HEK293 (cell line): ENCODE results near the gene NHLRC1.

Experiments used
- CTCF ChIA-PET: fragments of 350-600 bp; formaldehyde crosslinking; extraction: SDS; loops from one replicate; lab custom pipeline; 2021; ENCODE audit warnings: antibody characterized with exemption; lab: Yijun Ruan, JAX
- POLR2A ChIA-PET: fragments of 300-600 bp; formaldehyde crosslinking; extraction: SDS; loops from one replicate; lab custom pipeline; 2020; ENCODE audit warnings: antibody characterized with exemption, inconsistent platforms; lab: Yijun Ruan, JAX
- H3K27ac ChIP-seq: fragments of 200-500 bp; sonication (Bioruptor generic); 2 replicates; pipeline ENCODE4 v1.5.1; 2014; ENCODE audit warnings: low read depth, low read length, control low read depth, inconsistent platforms; ENCODE audit errors: extremely low read depth
- H3K36me3 ChIP-seq, 2 experiments: fragments of 200-500 bp in 1 of 2; sonication (Bioruptor generic) in 1 of 2; 1 replicate in 1 of 2; 2 replicates in 1 of 2; pipeline ENCODE4 v1.5.1; 2014 to 2017; ENCODE audit warnings: inconsistent platforms in 2 of 2, low read length in 2 of 2; ENCODE audit not compliant: control insufficient read depth in 2 of 2, insufficient read depth in 1 of 2
- H3K4me1 ChIP-seq: fragments of 200-500 bp; sonication (Bioruptor generic); 2 replicates; pipeline ENCODE4 v1.5.1; 2014; ENCODE audit warnings: mild to moderate bottlenecking, low read length, inconsistent platforms; ENCODE audit not compliant: control insufficient read depth, insufficient read depth
- H3K4me3 ChIP-seq: 2 replicates; pipeline ENCODE4 v1.5.1; 2011; ENCODE audit warnings: low read depth, mild to moderate bottlenecking, control low read depth, low read length, moderate library complexity
- H3K9me3 ChIP-seq: fragments of 200-500 bp; sonication (Bioruptor generic); 2 replicates; pipeline ENCODE4 v1.5.1; 2014; ENCODE audit warnings: low read depth, low read length, inconsistent platforms; ENCODE audit not compliant: control insufficient read depth, insufficient read depth
- BCL11A ChIP-seq: fragments of 450-650 bp; formaldehyde crosslinking; IDR thresholded peaks from 2 replicates; pipeline ENCODE4 v1.5.1; 2016; ENCODE audit warnings: low read depth, missing biosample characterization, missing genetic modification characterization
- HOXD13 ChIP-seq: sonication (generic); formaldehyde crosslinking; IDR thresholded peaks from 2 replicates; pipeline ENCODE4 v1.8.0; 2022; ENCODE audit warnings: missing genetic modification reagents, borderline replicate concordance
- KLF1 ChIP-seq: fragments of 450-650 bp; formaldehyde crosslinking; IDR thresholded peaks from 2 replicates; pipeline ENCODE4 v1.5.1; 2016; ENCODE audit warnings: missing biosample characterization, missing genetic modification characterization
- MYNN ChIP-seq: fragments of 450-650 bp; formaldehyde crosslinking; IDR thresholded peaks from 2 replicates; pipeline ENCODE4 v1.5.1; 2016; ENCODE audit warnings: missing biosample characterization, missing genetic modification characterization, borderline replicate concordance
- REPIN1 ChIP-seq: fragments of 450-650 bp; formaldehyde crosslinking; IDR thresholded peaks from 2 replicates; pipeline ENCODE4 v1.5.1; 2017; ENCODE audit warnings: missing biosample characterization, missing genetic modification characterization, low read depth
- ZBTB20 ChIP-seq: fragments of 450-650 bp; formaldehyde crosslinking; IDR thresholded peaks from 2 replicates; pipeline ENCODE4 v1.5.1; 2016; ENCODE audit warnings: missing biosample characterization, missing genetic modification characterization
- ZBTB48 ChIP-seq: fragments of 450-650 bp; formaldehyde crosslinking; IDR thresholded peaks from 2 replicates; pipeline ENCODE4 v1.5.1; 2016; ENCODE audit warnings: missing biosample characterization, missing genetic modification characterization
- ZNF10 ChIP-seq: fragments of 450-650 bp; formaldehyde crosslinking; IDR thresholded peaks from 2 replicates; pipeline ENCODE4 v1.5.1; 2017; ENCODE audit warnings: missing biosample characterization, missing genetic modification characterization
- ZNF121 ChIP-seq: fragments of 450-650 bp; formaldehyde crosslinking; IDR thresholded peaks from 2 replicates; pipeline ENCODE4 v1.5.1; 2016; ENCODE audit warnings: missing biosample characterization, missing genetic modification characterization
- ZNF2 ChIP-seq: fragments of 450-650 bp; formaldehyde crosslinking; IDR thresholded peaks from 2 replicates; pipeline ENCODE4 v1.5.1; 2016; ENCODE audit warnings: missing biosample characterization, missing genetic modification characterization
- ZNF239 ChIP-seq: fragments of 450-650 bp; formaldehyde crosslinking; IDR thresholded peaks from 2 replicates; pipeline ENCODE4 v1.5.1; 2016; ENCODE audit warnings: missing biosample characterization, missing genetic modification characterization
- ZNF391 ChIP-seq: fragments of 450-650 bp; formaldehyde crosslinking; IDR thresholded peaks from 2 replicates; pipeline ENCODE4 v1.5.1; 2016; ENCODE audit warnings: low read depth, missing biosample characterization, missing genetic modification characterization, borderline replicate concordance
- ZNF473 ChIP-seq: fragments of 450-650 bp; formaldehyde crosslinking; IDR thresholded peaks from 2 replicates; pipeline ENCODE4 v1.5.1; 2017; ENCODE audit warnings: missing biosample characterization, missing genetic modification characterization
- ZNF549 ChIP-seq: fragments of 450-650 bp; IDR thresholded peaks from 2 replicates; pipeline ENCODE4 v1.5.1; 2018; ENCODE audit warnings: missing biosample characterization, missing genetic modification characterization, mild to moderate bottlenecking, inconsistent platforms, moderate library complexity
- ZNF560 ChIP-seq: fragments of 450-650 bp; formaldehyde crosslinking; IDR thresholded peaks from 2 replicates; pipeline ENCODE4 v1.5.1; 2017; ENCODE audit warnings: missing biosample characterization, missing genetic modification characterization, borderline replicate concordance
- ZNF654 ChIP-seq: fragments of 450-650 bp; formaldehyde crosslinking; IDR thresholded peaks from 2 replicates; pipeline ENCODE4 v1.5.1; 2016; ENCODE audit warnings: low read depth, missing biosample characterization, missing genetic modification characterization
- TF ChIP-seq, protein P1 (sequence below): fragments of 450-650 bp; formaldehyde crosslinking; IDR thresholded peaks from 2 replicates; pipeline ENCODE4 v1.5.1; 2017; ENCODE audit warnings: missing biosample characterization, missing genetic modification characterization
- TF ChIP-seq, protein P2 (sequence below): fragments of 450-650 bp; formaldehyde crosslinking; IDR thresholded peaks from 2 replicates; pipeline ENCODE4 v1.5.1; 2016; ENCODE audit warnings: missing biosample characterization, missing genetic modification characterization, borderline replicate concordance
- TF ChIP-seq, protein P3 (sequence below): fragments of 450-650 bp; formaldehyde crosslinking; IDR thresholded peaks from 2 replicates; pipeline ENCODE4 v1.5.1; 2016; ENCODE audit warnings: missing biosample characterization, missing genetic modification characterization
- TF ChIP-seq, protein P4 (sequence below): fragments of 450-650 bp; formaldehyde crosslinking; IDR thresholded peaks from 2 replicates; pipeline ENCODE4 v1.5.0; 2017; ENCODE audit warnings: missing biosample characterization, missing genetic modification characterization, borderline replicate concordance

NHLRC1 gene

GRCh38 chr6:18070486-18070885 lies 52.0 kb downstream of the NHLRC1 start:
- Histone ChIP-seq H3K4me3 (no peak overlapping the region), H3K4me1 (no peaks in the 10 kb centered on the region)
- CTCF ChIA-PET = no interaction called here
- no peak for TF ChIP-seq ZNF121
- TF ChIP-seq ZNF391 (tag by site-specific recombination) = no peak
- TF ChIP-seq BCL11A = no peak
- TF ChIP-seq, protein P1, sequence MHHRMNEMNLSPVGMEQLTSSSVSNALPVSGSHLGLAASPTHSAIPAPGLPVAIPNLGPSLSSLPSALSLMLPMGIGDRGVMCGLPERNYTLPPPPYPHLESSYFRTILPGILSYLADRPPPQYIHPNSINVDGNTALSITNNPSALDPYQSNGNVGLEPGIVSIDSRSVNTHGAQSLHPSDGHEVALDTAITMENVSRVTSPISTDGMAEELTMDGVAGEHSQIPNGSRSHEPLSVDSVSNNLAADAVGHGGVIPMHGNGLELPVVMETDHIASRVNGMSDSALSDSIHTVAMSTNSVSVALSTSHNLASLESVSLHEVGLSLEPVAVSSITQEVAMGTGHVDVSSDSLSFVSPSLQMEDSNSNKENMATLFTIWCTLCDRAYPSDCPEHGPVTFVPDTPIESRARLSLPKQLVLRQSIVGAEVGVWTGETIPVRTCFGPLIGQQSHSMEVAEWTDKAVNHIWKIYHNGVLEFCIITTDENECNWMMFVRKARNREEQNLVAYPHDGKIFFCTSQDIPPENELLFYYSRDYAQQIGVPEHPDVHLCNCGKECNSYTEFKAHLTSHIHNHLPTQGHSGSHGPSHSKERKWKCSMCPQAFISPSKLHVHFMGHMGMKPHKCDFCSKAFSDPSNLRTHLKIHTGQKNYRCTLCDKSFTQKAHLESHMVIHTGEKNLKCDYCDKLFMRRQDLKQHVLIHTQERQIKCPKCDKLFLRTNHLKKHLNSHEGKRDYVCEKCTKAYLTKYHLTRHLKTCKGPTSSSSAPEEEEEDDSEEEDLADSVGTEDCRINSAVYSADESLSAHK (tag by site-specific recombination) = no peak
- TF ChIP-seq, protein P2, sequence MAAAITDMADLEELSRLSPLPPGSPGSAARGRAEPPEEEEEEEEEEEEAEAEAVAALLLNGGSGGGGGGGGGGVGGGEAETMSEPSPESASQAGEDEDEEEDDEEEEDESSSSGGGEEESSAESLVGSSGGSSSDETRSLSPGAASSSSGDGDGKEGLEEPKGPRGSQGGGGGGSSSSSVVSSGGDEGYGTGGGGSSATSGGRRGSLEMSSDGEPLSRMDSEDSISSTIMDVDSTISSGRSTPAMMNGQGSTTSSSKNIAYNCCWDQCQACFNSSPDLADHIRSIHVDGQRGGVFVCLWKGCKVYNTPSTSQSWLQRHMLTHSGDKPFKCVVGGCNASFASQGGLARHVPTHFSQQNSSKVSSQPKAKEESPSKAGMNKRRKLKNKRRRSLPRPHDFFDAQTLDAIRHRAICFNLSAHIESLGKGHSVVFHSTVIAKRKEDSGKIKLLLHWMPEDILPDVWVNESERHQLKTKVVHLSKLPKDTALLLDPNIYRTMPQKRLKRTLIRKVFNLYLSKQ (tag by site-specific recombination) = no peak
- TF ChIP-seq, protein P3, sequence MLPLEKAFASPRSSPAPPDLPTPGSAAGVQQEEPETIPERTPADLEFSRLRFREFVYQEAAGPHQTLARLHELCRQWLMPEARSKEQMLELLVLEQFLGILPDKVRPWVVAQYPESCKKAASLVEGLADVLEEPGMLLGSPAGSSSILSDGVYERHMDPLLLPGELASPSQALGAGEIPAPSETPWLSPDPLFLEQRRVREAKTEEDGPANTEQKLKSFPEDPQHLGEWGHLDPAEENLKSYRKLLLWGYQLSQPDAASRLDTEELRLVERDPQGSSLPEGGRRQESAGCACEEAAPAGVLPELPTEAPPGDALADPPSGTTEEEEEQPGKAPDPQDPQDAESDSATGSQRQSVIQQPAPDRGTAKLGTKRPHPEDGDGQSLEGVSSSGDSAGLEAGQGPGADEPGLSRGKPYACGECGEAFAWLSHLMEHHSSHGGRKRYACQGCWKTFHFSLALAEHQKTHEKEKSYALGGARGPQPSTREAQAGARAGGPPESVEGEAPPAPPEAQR = no peak
- no peak for TF ChIP-seq MYNN (tag by site-specific recombination)
- TF ChIP-seq ZNF10 (tag by site-specific recombination) = no peak
- TF ChIP-seq, protein P4, sequence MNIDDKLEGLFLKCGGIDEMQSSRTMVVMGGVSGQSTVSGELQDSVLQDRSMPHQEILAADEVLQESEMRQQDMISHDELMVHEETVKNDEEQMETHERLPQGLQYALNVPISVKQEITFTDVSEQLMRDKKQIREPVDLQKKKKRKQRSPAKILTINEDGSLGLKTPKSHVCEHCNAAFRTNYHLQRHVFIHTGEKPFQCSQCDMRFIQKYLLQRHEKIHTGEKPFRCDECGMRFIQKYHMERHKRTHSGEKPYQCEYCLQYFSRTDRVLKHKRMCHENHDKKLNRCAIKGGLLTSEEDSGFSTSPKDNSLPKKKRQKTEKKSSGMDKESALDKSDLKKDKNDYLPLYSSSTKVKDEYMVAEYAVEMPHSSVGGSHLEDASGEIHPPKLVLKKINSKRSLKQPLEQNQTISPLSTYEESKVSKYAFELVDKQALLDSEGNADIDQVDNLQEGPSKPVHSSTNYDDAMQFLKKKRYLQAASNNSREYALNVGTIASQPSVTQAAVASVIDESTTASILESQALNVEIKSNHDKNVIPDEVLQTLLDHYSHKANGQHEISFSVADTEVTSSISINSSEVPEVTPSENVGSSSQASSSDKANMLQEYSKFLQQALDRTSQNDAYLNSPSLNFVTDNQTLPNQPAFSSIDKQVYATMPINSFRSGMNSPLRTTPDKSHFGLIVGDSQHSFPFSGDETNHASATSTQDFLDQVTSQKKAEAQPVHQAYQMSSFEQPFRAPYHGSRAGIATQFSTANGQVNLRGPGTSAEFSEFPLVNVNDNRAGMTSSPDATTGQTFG (tag by site-specific recombination) = no peak
- TF ChIP-seq ZBTB20 = no peak
- no peak for TF ChIP-seq ZNF473 (tag by site-specific recombination)
- no peak for TF ChIP-seq ZNF654 (tag by site-specific recombination)
- no peak for TF ChIP-seq ZNF2 (tag by site-specific recombination)
- TF ChIP-seq REPIN1 (tag by site-specific recombination) = no peak
- no peak for TF ChIP-seq ZNF560 (tag by site-specific recombination)
- no peak for TF ChIP-seq ZNF549 (tag by site-specific recombination)
- TF ChIP-seq KLF1 (tag by site-specific recombination) = no peak
- TF ChIP-seq ZNF239 (tag by site-specific recombination) = no peak
- TF ChIP-seq ZBTB48 (tag by site-specific recombination) = no peak
- no peak for TF ChIP-seq HOXD13 (CRISPR knock-in tag)
- TF ChIP-seq, all 188 proteins: peak for 0
- no peak overlapping the region for H3K27ac ChIP-seq
- POLR2A ChIA-PET = no interaction called here
- H3K36me3 ChIP-seq = no peaks in the 10 kb centered on the region
- no peaks in the 10 kb centered on the region for H3K9me3 ChIP-seq
